ENCODE data around the gene DAZAP2.

- TF ChIP-seq EZH2 (IDR thresholded peaks at IDR 0.05), result no peak
- TF ChIP-seq EZH2phosphoT487 (IDR thresholded peaks at IDR 0.05), result no peak
Measured at GRCh38 chr12:51254536-51254935, 15.9 kb downstream of the DAZAP2 start.

Data from neural progenitor cell (in vitro differentiated cells).